Activated naive CD8-positive, alpha-beta T cell treated with anti-CD3 and anti-CD28 coated beads, Interleukin-2, amount 50 U/mL, for 16 hours (primary cell): ENCODE measurements around the gene CDKN1A.
"Not testable (repeated sequence)": the region's sequence is repeated elsewhere in the genome, so short reads cannot be mapped to it uniquely, and the experiment has no call there.

ENCODE experiments used
- DNase-seq: peaks from one replicate; pipeline ENCODE4 v3.0.0-alpha.2; 2020; ENCODE audit warnings: low read depth, low spot score

CDKN1A gene

GRCh38 chr6:36695414-36695813 is 16.9 kb downstream of the CDKN1A start:
- DNase-seq, result no peak

GRCh38 chr6:36697481-36697903 is 19.0 kb downstream of the CDKN1A start, which contains the start of gene RAB44:
Gene RAB44 (plus strand): TSS chr6:36697826. CDS start chr6:36704236, 6,410 bp downstream.
- no peak for DNase-seq

GRCh38 chr6:36698196-36698595 is 19.7 kb downstream of the CDKN1A start:
- no peak for DNase-seq

GRCh38 chr6:36698871-36699271 is 20.4 kb downstream of the CDKN1A start:
- no peak for DNase-seq

- DNase-seq, result no peak
These were observed 20.8 kb downstream of the CDKN1A start for GRCh38 chr6:36699348-36699747.

GRCh38 chr6:36700071-36700812 is 21.7 kb downstream of the CDKN1A start:
- DNase-seq, result no peak

- no peak for DNase-seq
These were observed 22.3 kb downstream of the CDKN1A start for GRCh38 chr6:36700831-36701230.

- no peak for DNase-seq
These were observed 23.0 kb downstream of the CDKN1A start for GRCh38 chr6:36701401-36701991.

GRCh38 chr6:36702656-36703055 is 24.1 kb downstream of the CDKN1A start:
- DNase-seq, result no peak

GRCh38 chr6:36703081-36703606 is 24.6 kb downstream of the CDKN1A start:
- no peak for DNase-seq

GRCh38 chr6:36703982-36704381 is 25.5 kb downstream of the CDKN1A start:
- DNase-seq, result no peak

GRCh38 chr6:36704961-36705577 is 26.6 kb downstream of the CDKN1A start:
- DNase-seq, result not testable (repeated sequence)

GRCh38 chr6:36706339-36706738 is 27.8 kb downstream of the CDKN1A start:
- DNase-seq, result no peak

- DNase-seq, result no peak
These were observed 34.3 kb downstream of the CDKN1A start for GRCh38 chr6:36712816-36713215.

- no peak for DNase-seq
These were observed 35.3 kb downstream of the CDKN1A start for GRCh38 chr6:36713846-36714245.

GRCh38 chr6:36714511-36714910 is 36.0 kb downstream of the CDKN1A start:
- no peak for DNase-seq

GRCh38 chr6:36715469-36715868 is 37.0 kb downstream of the CDKN1A start:
- DNase-seq, result no peak

- no peak for DNase-seq
These were observed 38.1 kb downstream of the CDKN1A start for GRCh38 chr6:36716476-36717093.

- DNase-seq, result no peak
These were observed 38.8 kb downstream of the CDKN1A start for GRCh38 chr6:36717231-36717825.

- no peak for DNase-seq
These were observed 39.5 kb downstream of the CDKN1A start for GRCh38 chr6:36717871-36718540.

- no peak for DNase-seq
These were observed 40.0 kb downstream of the CDKN1A start for GRCh38 chr6:36718560-36718959.
